ENCODE results near the gene ANKRD30A. TPM values are rescaled to one million over a fixed set of nuclear protein-coding genes. Genes with fewer than 3 reads are reported as not detected.
"Not testable (repeated sequence)": the region's sequence is repeated elsewhere in the genome, so short reads cannot be mapped to it uniquely, and the experiment has no call there.

Gene ANKRD30A
- total RNA-seq, 6 experiments from 2014 or later: not detected

- Mint-ChIP-seq H3K27me3 (ENCODE audit: insufficient read depth) (no peaks in the 10 kb centered on the region), H3K4me1 (ENCODE audit: low read depth) (no peaks in the 10 kb centered on the region), H3K27ac (no peak overlapping the region), H3K36me3 (ENCODE audit: low read depth) (no peaks in the 10 kb centered on the region), H3K9me3 (peaks cover 14% of the 10 kb centered on the region), H3K4me3 (no peak overlapping the region)
- TF ChIP-seq, protein P1, sequence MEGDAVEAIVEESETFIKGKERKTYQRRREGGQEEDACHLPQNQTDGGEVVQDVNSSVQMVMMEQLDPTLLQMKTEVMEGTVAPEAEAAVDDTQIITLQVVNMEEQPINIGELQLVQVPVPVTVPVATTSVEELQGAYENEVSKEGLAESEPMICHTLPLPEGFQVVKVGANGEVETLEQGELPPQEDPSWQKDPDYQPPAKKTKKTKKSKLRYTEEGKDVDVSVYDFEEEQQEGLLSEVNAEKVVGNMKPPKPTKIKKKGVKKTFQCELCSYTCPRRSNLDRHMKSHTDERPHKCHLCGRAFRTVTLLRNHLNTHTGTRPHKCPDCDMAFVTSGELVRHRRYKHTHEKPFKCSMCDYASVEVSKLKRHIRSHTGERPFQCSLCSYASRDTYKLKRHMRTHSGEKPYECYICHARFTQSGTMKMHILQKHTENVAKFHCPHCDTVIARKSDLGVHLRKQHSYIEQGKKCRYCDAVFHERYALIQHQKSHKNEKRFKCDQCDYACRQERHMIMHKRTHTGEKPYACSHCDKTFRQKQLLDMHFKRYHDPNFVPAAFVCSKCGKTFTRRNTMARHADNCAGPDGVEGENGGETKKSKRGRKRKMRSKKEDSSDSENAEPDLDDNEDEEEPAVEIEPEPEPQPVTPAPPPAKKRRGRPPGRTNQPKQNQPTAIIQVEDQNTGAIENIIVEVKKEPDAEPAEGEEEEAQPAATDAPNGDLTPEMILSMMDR (IDR thresholded peaks at IDR 0.05): no peak
- DNase-seq: no peak
Observed at GRCh38 chr10:37125921-37126320, 523 bp downstream of the ANKRD30A start.

DNA sequence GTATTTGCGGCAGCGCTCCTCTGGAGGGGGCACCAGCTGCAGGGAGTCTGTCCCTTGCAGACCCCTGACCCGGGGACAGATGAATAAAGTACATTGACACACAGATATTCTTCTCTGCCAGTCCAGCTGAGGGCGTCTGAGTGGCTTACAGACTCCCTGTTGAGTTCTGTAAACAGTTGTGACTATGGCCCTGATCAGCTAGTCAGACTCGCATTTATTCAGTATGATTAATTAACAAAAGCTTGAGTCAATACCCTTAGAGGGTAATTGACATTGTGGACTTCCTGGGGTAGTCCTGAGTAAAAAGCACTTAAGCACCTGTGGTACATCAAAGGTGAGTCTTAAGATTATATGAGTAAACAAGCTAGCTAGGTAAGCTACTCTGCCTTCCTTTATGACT is 21.0 kb downstream of the ANKRD30A start:
- TF ChIP-seq, protein P1 (IDR thresholded peaks at IDR 0.05): no peak
- no peaks in the 10 kb centered on the region for H3K27me3 Mint-ChIP-seq (ENCODE audit: insufficient read depth)
- no peak for DNase-seq
- no peak overlapping the region for H3K4me3 Mint-ChIP-seq
- H3K36me3 Mint-ChIP-seq (ENCODE audit: low read depth): no peaks in the 10 kb centered on the region
- no peak overlapping the region for H3K27ac Mint-ChIP-seq
- H3K4me1 Mint-ChIP-seq (ENCODE audit: low read depth): no peaks in the 10 kb centered on the region
- peaks cover 12% of the 10 kb centered on the region for H3K9me3 Mint-ChIP-seq

- not testable (repeated sequence) for H3K9me3 Mint-ChIP-seq; H3K4me1 Mint-ChIP-seq (ENCODE audit: low read depth); H3K27ac Mint-ChIP-seq; H3K4me3 Mint-ChIP-seq; H3K36me3 Mint-ChIP-seq (ENCODE audit: low read depth); H3K27me3 Mint-ChIP-seq (ENCODE audit: insufficient read depth); DNase-seq
Observed at GRCh38 chr10:37162430-37162829, 37.0 kb downstream of the ANKRD30A start.

GRCh38 chr10:37171945-37172344 is 46.5 kb downstream of the ANKRD30A start:
- not testable (repeated sequence) for H3K27ac Mint-ChIP-seq; H3K36me3 Mint-ChIP-seq (ENCODE audit: low read depth); H3K27me3 Mint-ChIP-seq (ENCODE audit: insufficient read depth); H3K4me3 Mint-ChIP-seq; H3K4me1 Mint-ChIP-seq (ENCODE audit: low read depth); DNase-seq; H3K9me3 Mint-ChIP-seq

GRCh38 chr10:37178296-37178695 is 52.9 kb downstream of the ANKRD30A start:
- not testable (repeated sequence) for H3K27ac Mint-ChIP-seq; H3K36me3 Mint-ChIP-seq (ENCODE audit: low read depth); H3K4me1 Mint-ChIP-seq (ENCODE audit: low read depth); H3K4me3 Mint-ChIP-seq; DNase-seq; H3K27me3 Mint-ChIP-seq (ENCODE audit: insufficient read depth)
- H3K9me3 Mint-ChIP-seq: peaks cover 10% of the 10 kb centered on the region

- H3K9me3 Mint-ChIP-seq; DNase-seq; H3K27ac Mint-ChIP-seq; H3K36me3 Mint-ChIP-seq (ENCODE audit: low read depth); H3K27me3 Mint-ChIP-seq (ENCODE audit: insufficient read depth); H3K4me1 Mint-ChIP-seq (ENCODE audit: low read depth); H3K4me3 Mint-ChIP-seq: not testable (repeated sequence)
Observed at GRCh38 chr10:37182719-37183118, 57.3 kb downstream of the ANKRD30A start.

GRCh38 chr10:37206132-37206531 is 80.7 kb downstream of the ANKRD30A start:
- peaks cover 33% of the 10 kb centered on the region for H3K9me3 Mint-ChIP-seq
- TF ChIP-seq, protein P1 (IDR thresholded peaks at IDR 0.05): no peak
- peaks cover 7% of the 10 kb centered on the region; the same call in 1 of the 2 replicates for H3K36me3 Mint-ChIP-seq (ENCODE audit: low read depth)
- no peak for DNase-seq
- H3K4me1 Mint-ChIP-seq (ENCODE audit: low read depth): no peaks in the 10 kb centered on the region
- H3K4me3 Mint-ChIP-seq: no peak overlapping the region
- H3K27ac Mint-ChIP-seq: no peak overlapping the region
- H3K27me3 Mint-ChIP-seq (ENCODE audit: insufficient read depth): no peaks in the 10 kb centered on the region

DNA sequence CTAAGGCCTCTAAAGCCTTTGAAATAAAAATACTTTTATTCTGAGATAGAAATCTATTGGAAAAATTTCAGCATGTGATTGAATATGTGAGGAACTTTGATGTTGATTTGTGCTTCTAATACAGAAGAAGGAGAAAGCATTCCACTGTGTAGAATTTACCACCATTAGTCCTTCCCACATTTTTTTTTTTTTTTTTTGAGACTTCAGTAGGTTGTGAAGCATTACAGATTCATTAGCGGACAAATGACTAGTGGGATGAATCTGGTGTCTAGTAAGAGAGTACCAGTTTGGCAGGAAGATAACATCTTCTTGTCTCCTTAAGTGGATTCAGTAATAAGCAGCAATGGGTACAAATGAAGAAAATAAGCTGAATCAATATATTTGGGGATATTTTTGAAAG is 95.5 kb downstream of the ANKRD30A start:
- no peak for DNase-seq
- Mint-ChIP-seq H3K4me3 (no peak overlapping the region), H3K36me3 (ENCODE audit: low read depth) (no peaks in the 10 kb centered on the region), H3K27ac (no peak overlapping the region), H3K4me1 (ENCODE audit: low read depth) (no peaks in the 10 kb centered on the region), H3K9me3 (peaks cover 16% of the 10 kb centered on the region), H3K27me3 (ENCODE audit: insufficient read depth) (no peaks in the 10 kb centered on the region)
- TF ChIP-seq, protein P1 (IDR thresholded peaks at IDR 0.05): no peak

Data from HFFc6 (cell line).